ENCODE measurements around the gene CASZ1.

DNA sequence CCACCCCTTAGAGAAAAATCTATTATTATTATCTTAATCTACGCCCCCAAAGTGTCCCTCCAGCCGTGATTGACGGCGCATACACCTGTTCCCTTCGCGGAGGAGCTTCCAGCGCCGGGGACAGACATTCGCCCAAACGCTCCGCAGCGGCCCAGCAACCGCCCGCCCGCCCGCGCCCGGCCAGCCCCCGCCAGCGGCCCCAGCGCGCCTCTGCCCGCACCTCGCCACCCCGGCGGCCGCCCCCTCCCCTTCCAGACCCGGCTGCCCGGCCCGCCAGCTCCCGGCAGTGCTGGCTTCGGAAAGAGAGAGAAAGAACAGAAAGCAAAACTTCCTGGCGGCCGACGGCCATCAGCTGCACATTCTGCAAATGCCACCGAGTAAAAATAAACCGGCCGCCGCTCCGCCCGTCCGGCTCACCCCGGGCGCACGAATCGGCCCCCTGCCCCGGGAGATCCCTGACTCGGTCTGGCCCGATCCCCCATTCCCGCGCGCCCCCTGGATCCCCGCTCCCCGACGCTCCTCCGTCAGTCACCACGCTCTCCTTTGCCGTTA lies 1.6 kb downstream of the CASZ1 start:
- TF ChIP-seq, protein P1, sequence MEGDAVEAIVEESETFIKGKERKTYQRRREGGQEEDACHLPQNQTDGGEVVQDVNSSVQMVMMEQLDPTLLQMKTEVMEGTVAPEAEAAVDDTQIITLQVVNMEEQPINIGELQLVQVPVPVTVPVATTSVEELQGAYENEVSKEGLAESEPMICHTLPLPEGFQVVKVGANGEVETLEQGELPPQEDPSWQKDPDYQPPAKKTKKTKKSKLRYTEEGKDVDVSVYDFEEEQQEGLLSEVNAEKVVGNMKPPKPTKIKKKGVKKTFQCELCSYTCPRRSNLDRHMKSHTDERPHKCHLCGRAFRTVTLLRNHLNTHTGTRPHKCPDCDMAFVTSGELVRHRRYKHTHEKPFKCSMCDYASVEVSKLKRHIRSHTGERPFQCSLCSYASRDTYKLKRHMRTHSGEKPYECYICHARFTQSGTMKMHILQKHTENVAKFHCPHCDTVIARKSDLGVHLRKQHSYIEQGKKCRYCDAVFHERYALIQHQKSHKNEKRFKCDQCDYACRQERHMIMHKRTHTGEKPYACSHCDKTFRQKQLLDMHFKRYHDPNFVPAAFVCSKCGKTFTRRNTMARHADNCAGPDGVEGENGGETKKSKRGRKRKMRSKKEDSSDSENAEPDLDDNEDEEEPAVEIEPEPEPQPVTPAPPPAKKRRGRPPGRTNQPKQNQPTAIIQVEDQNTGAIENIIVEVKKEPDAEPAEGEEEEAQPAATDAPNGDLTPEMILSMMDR (conservative IDR thresholded peaks at IDR 0.05 in 1 of 2, IDR thresholded peaks at IDR 0.05 in 1 of 2; ENCODE audit: low read depth in 1 of 2, low read length in 2 of 2), result no peak
- no peak for TF ChIP-seq EZH2 (IDR thresholded peaks at IDR 0.05; ENCODE audit: low read length, missing control alignments)
